ENCODE measurements around the gene FAXC. TPM values are rescaled to one million over a fixed set of nuclear protein-coding genes. Genes with fewer than 3 reads are reported as not detected.
"Not testable (repeated sequence)": the region's sequence is repeated elsewhere in the genome, so short reads cannot be mapped to it uniquely, and the experiment has no call there.

The FAXC gene
- total RNA-seq, 1 donor from 2014 or later: 5.3 TPM

GRCh38 chr6:99341862-99342455, 7.5 kb downstream of the FAXC start:
- no peaks in the 10 kb centered on the region for H3K36me3 ChIP-seq (ENCODE audit: control insufficient read depth, insufficient read depth, low read length)
- no peak for TF ChIP-seq CTCF (IDR thresholded peaks at IDR 0.05; ENCODE audit: insufficient read depth, low read length, severe bottlenecking)
- FAIRE-seq (no peak), DNase-seq (ENCODE audit: low read depth) (peak; percentile 68)
- H3K27me3 ChIP-seq (ENCODE audit: control insufficient read depth, insufficient read depth, low read length): no peaks in the 10 kb centered on the region
- H3K4me3 ChIP-seq (ENCODE audit: low read depth, low read length): no peak overlapping the region

- H3K4me3 ChIP-seq (ENCODE audit: low read depth, low read length): no peak overlapping the region
- DNase-seq (ENCODE audit: low read depth): peak; percentile 59
- H3K36me3 ChIP-seq (ENCODE audit: control insufficient read depth, insufficient read depth, low read length): no peaks in the 10 kb centered on the region
- no peaks in the 10 kb centered on the region for H3K27me3 ChIP-seq (ENCODE audit: control insufficient read depth, insufficient read depth, low read length)
- no peak for TF ChIP-seq CTCF (IDR thresholded peaks at IDR 0.05; ENCODE audit: insufficient read depth, low read length, severe bottlenecking)
- no peak for FAIRE-seq
Measured at GRCh38 chr6:99338188-99338587, 11.3 kb downstream of the FAXC start.

- not testable (repeated sequence) for H3K36me3 ChIP-seq (ENCODE audit: control insufficient read depth, insufficient read depth, low read length); H3K27me3 ChIP-seq (ENCODE audit: control insufficient read depth, insufficient read depth, low read length); H3K4me3 ChIP-seq (ENCODE audit: low read depth, low read length); FAIRE-seq
- DNase-seq (ENCODE audit: low read depth): peak; percentile 43
Measured at GRCh38 chr6:99335298-99335697, 14.2 kb downstream of the FAXC start.

- peaks cover 1% of the 10 kb centered on the region for H3K36me3 ChIP-seq (ENCODE audit: control insufficient read depth, insufficient read depth, low read length)
- no peaks in the 10 kb centered on the region for H3K27me3 ChIP-seq (ENCODE audit: control insufficient read depth, insufficient read depth, low read length)
- DNase-seq (ENCODE audit: low read depth): peak; percentile 70
- no peak overlapping the region for H3K4me3 ChIP-seq (ENCODE audit: low read depth, low read length)
- FAIRE-seq: no peak
- peak; percentile 70 for TF ChIP-seq CTCF (IDR thresholded peaks at IDR 0.05; ENCODE audit: insufficient read depth, low read length, severe bottlenecking)
Measured at GRCh38 chr6:99334526-99335127, 14.8 kb downstream of the FAXC start.

- H3K36me3 ChIP-seq (ENCODE audit: control insufficient read depth, insufficient read depth, low read length): peaks cover 1% of the 10 kb centered on the region
- no peak for FAIRE-seq
- H3K27me3 ChIP-seq (ENCODE audit: control insufficient read depth, insufficient read depth, low read length): no peaks in the 10 kb centered on the region
- no peak overlapping the region for H3K4me3 ChIP-seq (ENCODE audit: low read depth, low read length)
- no peak for DNase-seq (ENCODE audit: low read depth)
- no peak for TF ChIP-seq CTCF (IDR thresholded peaks at IDR 0.05; ENCODE audit: insufficient read depth, low read length, severe bottlenecking)
Measured at GRCh38 chr6:99333068-99333467, 16.4 kb downstream of the FAXC start.

GRCh38 chr6:99331531-99331930, 17.9 kb downstream of the FAXC start:
- DNase-seq (ENCODE audit: low read depth) (no peak), FAIRE-seq (peak; percentile 32)
- no peak overlapping the region for H3K4me3 ChIP-seq (ENCODE audit: low read depth, low read length)
- TF ChIP-seq CTCF (IDR thresholded peaks at IDR 0.05; ENCODE audit: insufficient read depth, low read length, severe bottlenecking): no peak
- H3K36me3 ChIP-seq (ENCODE audit: control insufficient read depth, insufficient read depth, low read length): peaks cover 1% of the 10 kb centered on the region
- no peaks in the 10 kb centered on the region for H3K27me3 ChIP-seq (ENCODE audit: control insufficient read depth, insufficient read depth, low read length)
